C1 segment of cervical spinal cord (tissue), 14 donors: ENCODE data around the gene YWHAG.
"Not testable (repeated sequence)": the region's sequence is repeated elsewhere in the genome, so short reads cannot be mapped to it uniquely, and the experiment has no call there.

Source experiments
- DNase-seq, 14 donors: peaks; one replicate each; lab custom pipeline; 2025; lab: John Stamatoyannopoulos, UW

YWHAG gene

GRCh38 chr7:76358481-76359110, at the start of gene YWHAG:
TSS of gene YWHAG (minus strand) at chr7:76358991. CDS start at chr7:76358808, 183 bp downstream.
- DNase-seq, result peak; percentile 87 to 100 (median 98)

- DNase-seq, result no peak
These were observed 49.4 kb upstream of the YWHAG start for GRCh38 chr7:76408121-76408560.

DNA sequence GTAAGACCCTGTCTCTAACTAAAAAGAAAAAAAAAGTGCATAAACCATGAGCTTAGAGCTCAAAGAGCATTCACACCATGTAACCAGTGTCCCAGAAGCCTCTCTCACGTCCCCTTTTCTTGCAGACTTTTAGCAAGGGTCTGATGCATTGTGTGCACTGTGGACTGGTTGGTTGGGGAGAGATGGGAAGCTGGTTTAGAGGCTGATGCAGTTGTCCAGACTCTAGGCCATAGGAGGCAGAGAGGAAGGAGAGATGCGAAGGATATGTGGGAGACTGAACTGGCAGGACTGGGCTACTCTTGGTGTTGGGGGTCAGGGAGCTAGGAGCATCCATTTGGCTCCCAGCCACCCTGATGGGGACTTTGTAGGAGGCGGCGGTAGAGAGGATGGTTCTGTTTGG, 48.9 kb upstream of the YWHAG start:
- no peak for DNase-seq

DNA sequence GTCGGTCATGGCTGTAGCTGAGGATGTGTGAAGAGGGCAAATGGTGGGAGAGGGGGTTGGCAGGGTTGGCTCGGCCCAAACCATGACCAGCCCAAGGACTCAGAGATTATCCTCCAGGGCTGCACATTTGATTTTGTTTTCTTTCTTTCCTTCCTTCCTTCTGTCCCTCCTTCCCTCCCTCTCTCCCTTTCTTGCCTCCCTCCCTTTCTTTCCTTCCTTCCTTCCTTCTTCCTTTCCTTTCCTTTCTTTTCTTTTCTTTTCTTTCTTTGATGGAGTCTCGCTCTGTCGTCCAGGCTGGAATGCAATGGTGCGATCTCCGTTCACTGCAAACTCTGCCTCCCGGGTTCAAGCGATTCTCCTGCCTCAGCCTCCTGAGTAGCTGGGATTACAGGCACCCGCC, 46.9 kb upstream of the YWHAG start:
- DNase-seq, result no peak

DNA sequence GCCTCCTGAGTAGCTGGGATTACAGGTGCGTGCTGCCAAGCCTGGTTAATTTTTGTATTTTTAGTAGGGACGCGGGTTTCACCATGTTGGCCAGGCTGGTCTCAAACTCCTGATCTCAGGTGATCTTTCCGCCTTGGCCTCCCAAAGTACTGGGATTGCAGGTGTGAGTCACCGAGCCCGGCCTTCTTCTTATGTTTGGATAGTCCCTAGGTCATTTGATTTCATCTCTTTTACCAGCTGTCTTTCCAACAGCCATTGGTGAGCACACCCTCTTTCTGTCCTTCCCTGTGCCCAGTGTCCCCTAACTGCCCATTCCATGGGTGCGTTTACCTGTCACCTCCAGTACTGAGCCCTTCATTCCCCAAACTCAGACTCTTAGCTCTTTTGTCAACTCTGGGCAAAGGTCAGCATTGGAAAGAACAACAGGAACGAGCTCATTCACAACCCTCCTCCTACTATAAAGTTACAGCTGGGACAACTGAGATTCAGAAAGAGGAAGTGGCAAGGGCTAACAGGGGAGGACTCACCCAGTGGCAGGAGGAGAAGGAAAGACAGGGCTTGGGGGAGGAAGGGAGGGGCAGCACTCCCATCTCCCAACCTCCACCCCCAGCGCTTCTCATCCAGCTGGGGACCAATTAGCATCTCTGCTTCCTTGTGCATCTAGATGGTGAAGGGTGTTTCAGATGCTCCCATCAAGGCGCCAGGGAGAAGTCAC, 45.1 kb upstream of the YWHAG start:
- DNase-seq, result peak in 1 of 14 donors; percentile 22

DNA sequence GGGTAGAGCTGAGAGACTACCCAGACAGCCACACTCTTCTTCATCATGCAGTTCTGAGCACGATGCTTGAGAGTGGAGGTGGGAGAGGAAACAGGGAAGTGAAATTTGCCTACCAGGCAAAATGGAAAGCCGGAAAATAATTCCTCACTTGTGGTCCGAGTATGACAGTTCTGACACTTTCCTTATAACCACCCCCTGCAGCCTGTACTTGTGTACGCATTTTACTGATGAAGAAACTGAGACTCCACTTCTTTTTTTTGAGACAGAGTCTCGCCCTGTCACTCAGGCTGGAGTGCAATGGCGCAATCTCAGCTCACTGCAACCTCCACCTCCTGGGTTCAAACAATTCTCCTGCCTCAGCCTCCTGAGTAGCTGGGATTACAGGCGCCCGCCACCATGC, 44.3 kb upstream of the YWHAG start:
- not testable (repeated sequence) for DNase-seq

GRCh38 chr7:76400248-76400647, 41.5 kb upstream of the YWHAG start:
- DNase-seq, result no peak

DNA sequence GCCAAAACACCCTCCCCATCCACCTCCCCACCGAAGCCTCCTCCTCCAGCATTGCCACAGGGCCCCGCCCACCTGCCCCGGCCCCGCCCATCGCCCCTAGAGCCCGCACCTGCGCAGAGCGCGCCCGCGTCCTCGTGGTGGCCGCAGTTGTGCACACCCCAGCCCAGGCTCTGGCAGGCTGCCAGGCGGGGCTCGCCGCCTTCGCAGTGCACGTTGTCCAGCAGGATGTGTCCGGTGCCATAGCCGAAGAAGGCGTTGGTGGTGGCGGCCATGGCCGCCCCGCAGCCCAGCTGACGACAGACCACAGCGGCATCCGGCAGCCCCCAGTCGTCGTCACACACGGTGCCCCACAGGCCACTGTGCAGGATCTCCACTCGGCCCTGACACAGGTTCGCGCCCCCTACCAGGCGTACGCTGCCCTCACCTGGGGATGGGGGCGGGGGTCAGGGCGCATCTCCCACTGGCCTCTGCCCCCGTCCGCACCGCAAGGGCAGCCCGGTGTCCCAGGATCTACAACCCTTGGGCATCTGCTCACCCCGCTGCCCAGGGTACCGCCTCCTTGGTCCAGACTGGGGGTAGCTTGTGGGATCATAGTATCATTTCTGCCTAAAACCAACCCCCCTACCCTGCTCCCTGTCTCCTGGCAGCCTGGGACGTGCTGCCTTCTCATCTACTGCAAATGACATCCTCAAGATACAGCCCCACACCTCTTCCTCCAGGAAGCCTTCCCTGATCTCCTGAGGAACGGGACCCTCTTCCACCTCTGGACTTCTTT, 38.8 kb upstream of the YWHAG start:
- DNase-seq, result peak in 12 of 14 donors; percentile 22 to 77 (median 51)

- no peak for DNase-seq
These were observed 38.1 kb upstream of the YWHAG start for GRCh38 chr7:76396864-76397263.

GRCh38 chr7:76395965-76396726, 37.4 kb upstream of the YWHAG start:
- no peak for DNase-seq

DNA sequence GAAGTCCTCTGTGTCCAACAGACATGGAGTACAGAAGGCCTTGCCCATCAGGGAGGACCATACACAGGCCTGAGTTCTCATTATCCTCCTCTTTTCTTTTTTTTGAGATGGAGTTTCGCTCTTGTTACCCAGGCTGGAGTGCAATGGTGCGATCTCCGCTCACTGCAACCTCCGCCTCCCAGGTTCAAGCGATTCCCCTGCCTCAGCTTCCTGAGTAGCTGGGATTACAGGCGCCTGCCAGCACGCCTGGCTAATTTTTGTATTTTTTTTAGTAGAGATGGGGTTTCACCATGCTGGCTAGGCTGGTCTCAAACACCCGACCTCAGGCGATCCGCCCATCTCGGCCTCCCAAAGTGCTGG, 36.8 kb upstream of the YWHAG start:
- not testable (repeated sequence) for DNase-seq

DNA sequence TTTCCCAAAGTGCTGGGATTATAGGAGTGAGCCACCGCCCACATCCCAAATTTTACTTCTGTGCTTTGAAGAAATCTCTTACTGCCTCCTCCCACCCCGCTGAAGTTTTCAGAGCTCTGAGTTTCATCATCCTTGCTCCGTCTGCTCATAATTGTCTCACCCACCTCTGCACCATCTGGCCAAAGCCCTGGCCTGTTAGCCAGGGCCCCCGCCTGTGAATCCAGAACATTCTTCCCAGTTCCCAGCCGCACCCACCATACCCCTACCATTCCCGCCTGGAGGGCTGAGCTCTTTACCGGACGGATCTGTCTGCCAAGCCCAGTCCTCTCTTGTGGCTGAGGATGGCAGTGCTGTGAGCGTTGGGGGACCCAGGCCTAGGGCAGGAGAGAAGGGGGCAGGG, 36.2 kb upstream of the YWHAG start:
- no peak for DNase-seq

GRCh38 chr7:76393116-76394031, 34.6 kb upstream of the YWHAG start:
- DNase-seq, result peak; percentile 48 to 94 (median 86)

DNA sequence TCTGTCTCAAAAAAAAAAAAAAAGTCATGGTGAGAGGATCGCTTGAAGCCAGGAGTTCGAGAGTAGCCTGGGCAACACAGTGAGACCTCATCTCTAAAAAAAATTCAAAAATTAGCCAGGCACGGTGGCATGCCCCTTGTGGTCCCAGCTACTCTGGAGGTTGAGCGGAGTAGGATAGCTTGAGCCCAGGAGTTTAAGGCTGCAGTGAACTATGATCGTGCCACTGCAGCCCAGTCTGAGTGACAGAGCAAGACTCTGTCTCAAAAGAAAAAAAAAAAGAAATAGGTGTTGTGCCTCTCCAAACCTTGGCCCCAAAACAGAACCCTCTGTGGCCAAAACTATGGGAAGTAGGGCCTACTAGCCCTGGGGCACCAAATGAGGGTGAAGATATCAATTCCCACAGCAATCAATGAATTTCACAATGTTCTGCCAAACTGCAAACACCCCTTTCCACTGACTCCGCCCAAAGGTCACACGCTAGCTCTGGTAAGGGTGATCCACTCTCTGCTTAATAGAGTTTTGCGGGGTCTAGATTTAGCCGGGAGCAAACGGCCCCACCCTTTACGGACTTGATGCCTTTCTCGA, 33.8 kb upstream of the YWHAG start:
- no peak for DNase-seq

DNA sequence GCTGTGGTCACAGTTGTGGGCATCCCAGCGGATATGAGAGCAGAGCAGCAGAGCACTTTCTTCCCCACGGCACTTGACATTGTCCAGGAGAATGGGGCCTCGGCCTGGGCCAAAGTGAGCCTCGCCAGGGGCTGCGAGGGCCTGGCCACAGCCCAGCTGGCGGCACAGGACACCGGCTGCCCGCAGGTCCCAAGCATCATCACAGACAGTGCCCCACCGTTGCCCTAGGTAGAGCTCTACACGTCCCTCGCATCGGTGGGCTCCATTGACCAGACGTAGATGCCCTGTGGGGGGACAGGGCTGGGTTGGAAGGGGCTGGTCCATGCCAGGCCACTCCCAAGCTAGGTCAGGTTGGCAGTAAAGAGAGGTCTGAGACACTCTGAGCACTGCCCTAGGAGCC, 31.3 kb upstream of the YWHAG start:
- DNase-seq, result no peak

DNA sequence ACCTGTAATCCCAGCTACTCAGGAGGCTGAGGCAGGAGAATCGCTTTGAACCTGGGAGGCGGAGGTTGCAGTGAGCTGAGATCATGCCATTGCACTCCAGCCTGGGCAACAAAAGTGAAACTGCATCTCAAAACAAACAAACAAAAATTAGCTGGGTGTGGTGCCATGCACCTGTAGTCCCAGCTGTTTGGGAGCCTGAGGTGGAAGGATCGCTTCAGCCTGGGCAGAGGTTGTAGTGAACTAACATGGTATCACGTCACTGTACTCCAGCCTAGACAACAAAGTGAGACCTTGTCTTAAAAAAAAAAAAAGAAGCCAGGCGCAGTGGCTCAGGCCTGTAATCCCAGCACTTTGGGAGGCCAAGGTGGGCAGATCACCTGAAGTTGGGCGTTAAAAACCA, 29.0 kb upstream of the YWHAG start:
- DNase-seq, result not testable (repeated sequence)

GRCh38 chr7:76386691-76387260, 28.0 kb upstream of the YWHAG start:
- DNase-seq, result no peak

GRCh38 chr7:76383089-76383944, 24.5 kb upstream of the YWHAG start:
- no peak for DNase-seq

- DNase-seq, result no peak
These were observed 23.0 kb upstream of the YWHAG start for GRCh38 chr7:76381814-76382213.
